Activated effector memory CD4-positive, alpha-beta T cell treated with Interleukin-2 at 50 U/mL for 16 hours (primary cell): Measurements from ENCODE around the gene STARD5.

Experiments
- DNase-seq: peaks from one replicate; pipeline ENCODE4 v3.0.0-alpha.2; 2020

STARD5 gene

GRCh38 chr15:81270781-81271491, 53.0 kb downstream of the STARD5 start:
- no peak for DNase-seq

- DNase-seq = no peak
These were observed 53.8 kb downstream of the STARD5 start for GRCh38 chr15:81270188-81270587.

- DNase-seq = no peak
These were observed 54.9 kb downstream of the STARD5 start for GRCh38 chr15:81268881-81269601.

- no peak for DNase-seq
These were observed 55.6 kb downstream of the STARD5 start for GRCh38 chr15:81268340-81268739.

- peak; percentile 66 for DNase-seq
These were observed 57.8 kb downstream of the STARD5 start for GRCh38 chr15:81265944-81266775.

- no peak for DNase-seq
These were observed 58.5 kb downstream of the STARD5 start for GRCh38 chr15:81265256-81265943.

GRCh38 chr15:81264072-81264857, 59.7 kb downstream of the STARD5 start:
- no peak for DNase-seq

- DNase-seq = no peak
These were observed 60.5 kb downstream of the STARD5 start for GRCh38 chr15:81263477-81263876.

- DNase-seq = no peak
These were observed 62.6 kb downstream of the STARD5 start for GRCh38 chr15:81261172-81261811.

GRCh38 chr15:81259760-81260298, 64.1 kb downstream of the STARD5 start:
- no peak for DNase-seq
